WTC11 (cell line): Measurements from ENCODE around the gene TTC33. TPM values are rescaled to one million over a fixed set of nuclear protein-coding genes. Genes with fewer than 3 reads are reported as not detected.

ENCODE experiments used
- ATAC-seq: fragments of 200-7000 bp; cut with Tn5 transposase; 2 replicates; pipeline ENCODE4 v1.10.0; 2021; ENCODE audit warnings: mild to moderate bottlenecking, moderate library complexity
- CTCF ChIA-PET: fragments of 300-600 bp; sonication (Branson Sonifier 250); formaldehyde crosslinking; loops from one replicate; lab custom pipeline; 2021; ENCODE audit warnings: antibody characterized with exemption; lab: Charles Lee
- POLR2A ChIA-PET: fragments of 350-600 bp; sonication (Branson Sonifier 250); formaldehyde crosslinking; loops from one replicate; lab custom pipeline; 2021; ENCODE audit warnings: antibody characterized with exemption; lab: Charles Lee
- DNase-seq: peaks from one replicate; pipeline ENCODE4 v3.0.0; 2021; ENCODE audit warnings: low spot score
- H3K27ac Mint-ChIP-seq: 2 replicates; pipeline ENCODE4 v1.8.0; 2021; ENCODE audit warnings: mixed read lengths
- H3K27me3 Mint-ChIP-seq: 2 replicates; pipeline ENCODE4 v1.8.0; 2021; ENCODE audit warnings: low read depth, mild to moderate bottlenecking, moderate library complexity, mixed read lengths
- H3K36me3 Mint-ChIP-seq: 2 replicates; pipeline ENCODE4 v1.8.0; 2021; ENCODE audit warnings: mixed read lengths
- H3K4me1 Mint-ChIP-seq: 2 replicates; pipeline ENCODE4 v1.8.0; 2022; ENCODE audit warnings: mixed read lengths
- H3K4me3 Mint-ChIP-seq: 2 replicates; pipeline ENCODE4 v1.8.0; 2021; ENCODE audit warnings: mild to moderate bottlenecking, moderate library complexity, mixed read lengths
- H3K9me3 Mint-ChIP-seq: 2 replicates; pipeline ENCODE4 v1.8.0; 2021; ENCODE audit warnings: mixed read lengths
- ATF1 ChIP-seq: sonication (generic); formaldehyde crosslinking; IDR thresholded peaks from 2 replicates; pipeline ENCODE4 v1.8.1; 2023; ENCODE audit warnings: mild to moderate bottlenecking, moderate library complexity, missing genetic modification reagents
- CBFB ChIP-seq: sonication (generic); formaldehyde crosslinking; IDR thresholded peaks from 2 replicates; pipeline ENCODE4 v1.8.1; 2022; ENCODE audit warnings: mild to moderate bottlenecking, low read depth, missing genetic modification reagents
- CREM ChIP-seq: sonication (generic); formaldehyde crosslinking; IDR thresholded peaks from 2 replicates; pipeline ENCODE4 v1.8.1; 2022; ENCODE audit warnings: mild to moderate bottlenecking, missing genetic modification reagents, moderate library complexity
- E2F4 ChIP-seq: sonication (generic); formaldehyde crosslinking; IDR thresholded peaks from 2 replicates; pipeline ENCODE4 v1.8.1; 2022; ENCODE audit warnings: low read depth, mild to moderate bottlenecking, moderate library complexity, missing genetic modification reagents, borderline replicate concordance
- EMX1 ChIP-seq: fragments of 250-450 bp; sonication (Bioruptor Pico); IDR thresholded peaks from 2 replicates; pipeline ENCODE4 v1.8.0; 2021; ENCODE audit warnings: mild to moderate bottlenecking
- ESRRA ChIP-seq: sonication (generic); formaldehyde crosslinking; IDR thresholded peaks from 2 replicates; pipeline ENCODE4 v1.8.1; 2022; ENCODE audit warnings: mild to moderate bottlenecking, missing genetic modification reagents, borderline replicate concordance
- ETV6 ChIP-seq: sonication (generic); formaldehyde crosslinking; IDR thresholded peaks from 2 replicates; pipeline ENCODE4 v1.8.1; 2022; ENCODE audit warnings: mild to moderate bottlenecking, missing genetic modification reagents
- FOXJ3 ChIP-seq: sonication (generic); formaldehyde crosslinking; IDR thresholded peaks from 2 replicates; pipeline ENCODE4 v1.9.0; 2021; ENCODE audit warnings: missing genetic modification reagents, mild to moderate bottlenecking, borderline replicate concordance
- FOXK1 ChIP-seq: sonication (generic); formaldehyde crosslinking; IDR thresholded peaks from 2 replicates; pipeline ENCODE4 v1.8.0; 2022; ENCODE audit warnings: mild to moderate bottlenecking, moderate library complexity, missing genetic modification reagents
- GTF2I ChIP-seq: fragments of 250-450 bp; sonication (Bioruptor Pico); conservative IDR thresholded peaks from 2 replicates; pipeline ENCODE4 v1.4.0; 2021; ENCODE audit warnings: mild to moderate bottlenecking
- HMGXB4 ChIP-seq: sonication (generic); formaldehyde crosslinking; IDR thresholded peaks from 2 replicates; pipeline ENCODE4 v1.8.1; 2023; ENCODE audit warnings: mild to moderate bottlenecking, moderate library complexity, missing genetic modification reagents
- IRF2 ChIP-seq: sonication (generic); formaldehyde crosslinking; IDR thresholded peaks from 2 replicates; pipeline ENCODE4 v1.8.0; 2022; ENCODE audit warnings: low read depth, missing genetic modification reagents, borderline replicate concordance
- MAX ChIP-seq: sonication (generic); formaldehyde crosslinking; IDR thresholded peaks from 2 replicates; pipeline ENCODE4 v1.8.0; 2022; ENCODE audit warnings: mild to moderate bottlenecking, missing genetic modification reagents
- MLX ChIP-seq: sonication (generic); formaldehyde crosslinking; IDR thresholded peaks from 2 replicates; pipeline ENCODE4 v1.8.1; 2023; ENCODE audit warnings: mild to moderate bottlenecking, missing genetic modification reagents, moderate library complexity
- MXD4 ChIP-seq: fragments of 250-450 bp; sonication (Bioruptor Pico); IDR thresholded peaks from 2 replicates; pipeline ENCODE4 v1.8.0; 2021; ENCODE audit warnings: mild to moderate bottlenecking, moderate library complexity, borderline replicate concordance
- MYBL2 ChIP-seq: sonication (generic); formaldehyde crosslinking; IDR thresholded peaks from 2 replicates; pipeline ENCODE4 v1.8.1; 2023; ENCODE audit warnings: mild to moderate bottlenecking, moderate library complexity, missing genetic modification reagents
- NFE2L1 ChIP-seq: sonication (generic); formaldehyde crosslinking; IDR thresholded peaks from 2 replicates; pipeline ENCODE4 v1.8.1; 2023; ENCODE audit warnings: missing genetic modification reagents
- PREB ChIP-seq: sonication (generic); formaldehyde crosslinking; IDR thresholded peaks from 2 replicates; pipeline ENCODE4 v1.8.1; 2022; ENCODE audit warnings: mild to moderate bottlenecking, missing genetic modification reagents, moderate library complexity, borderline replicate concordance
- PRRX2 ChIP-seq: fragments of 250-450 bp; sonication (Bioruptor Pico); IDR thresholded peaks from 2 replicates; pipeline ENCODE4 v1.8.0; 2021; ENCODE audit warnings: mild to moderate bottlenecking
- RELA ChIP-seq: sonication (generic); formaldehyde crosslinking; IDR thresholded peaks from 2 replicates; pipeline ENCODE4 v1.8.1; 2022; ENCODE audit warnings: missing genetic modification reagents, mild to moderate bottlenecking, borderline replicate concordance
- SP1 ChIP-seq: sonication (generic); formaldehyde crosslinking; conservative IDR thresholded peaks from 2 replicates; pipeline ENCODE4 v1.8.1; 2022; ENCODE audit warnings: missing genetic modification reagents
- STAT6 ChIP-seq: sonication (generic); formaldehyde crosslinking; conservative IDR thresholded peaks from 2 replicates; pipeline ENCODE4 v1.8.1; 2023; ENCODE audit warnings: mild to moderate bottlenecking, low read depth, missing genetic modification reagents, moderate library complexity
- ZNF281 ChIP-seq: sonication (generic); formaldehyde crosslinking; IDR thresholded peaks from 2 replicates; pipeline ENCODE4 v1.8.0; 2023; ENCODE audit warnings: mild to moderate bottlenecking, missing genetic modification reagents
- total RNA-seq: library from RNA; stranded (reverse); gene quantifications from 3 replicates; pipeline ENCODE4 v1.2.3, GENCODE V29; 2021

Gene TTC33
- total RNA-seq, 1 experiment from 2014 or later: 9.2 TPM

- TF ChIP-seq EMX1 (CRISPR knock-in tag): no peak
- TF ChIP-seq FOXK1 (CRISPR knock-in tag): no peak
- TF ChIP-seq CBFB (CRISPR knock-in tag): no peak
- no peak for TF ChIP-seq MYBL2 (CRISPR knock-in tag)
- no peak for TF ChIP-seq SP1 (CRISPR knock-in tag)
- no peak for TF ChIP-seq FOXJ3 (CRISPR knock-in tag)
- no peak for TF ChIP-seq STAT6 (CRISPR knock-in tag)
- no peak for TF ChIP-seq ATF1 (CRISPR knock-in tag)
- no peak for TF ChIP-seq ESRRA (CRISPR knock-in tag)
Measured at GRCh38 chr5:40547994-40548575, 207.7 kb downstream of the TTC33 start (continued).

- Mint-ChIP-seq H3K4me1 (no peaks in the 10 kb centered on the region), H3K27me3 (no peaks in the 10 kb centered on the region)
- ATAC-seq: no peak
- CTCF ChIA-PET: no interaction called here
- TF ChIP-seq MXD4 (CRISPR knock-in tag) (no peak), NFE2L1 (CRISPR knock-in tag) (no peak), MLX (CRISPR knock-in tag) (no peak), GTF2I (CRISPR knock-in tag) (no peak), HMGXB4 (CRISPR knock-in tag) (no peak), MAX (CRISPR knock-in tag) (no peak), ETV6 (CRISPR knock-in tag) (no peak), CREM (CRISPR knock-in tag) (no peak), PREB (CRISPR knock-in tag) (no peak), E2F4 (CRISPR knock-in tag) (no peak), IRF2 (no peak), PRRX2 (CRISPR knock-in tag) (no peak), ZNF281 (CRISPR knock-in tag) (no peak), RELA (CRISPR knock-in tag) (no peak)
- TF ChIP-seq, all 79 proteins: peak for 0
- no peak overlapping the region for H3K4me3 Mint-ChIP-seq
- POLR2A ChIA-PET: no interaction called here
- no peaks in the 10 kb centered on the region for H3K36me3 Mint-ChIP-seq
- no peak for DNase-seq
- H3K27ac Mint-ChIP-seq: no peak overlapping the region
- peaks cover 5% of the 10 kb centered on the region for H3K9me3 Mint-ChIP-seq
Measured at GRCh38 chr5:40547557-40547956, 208.2 kb downstream of the TTC33 start.
